LNCaP clone FGC (cell line): Measurements from ENCODE around the gene ITGAL.
A peak's percentile ranks its signal among the peaks of the same experiment; 100 is the strongest.
"Not testable (repeated sequence)": the region's sequence is repeated elsewhere in the genome, so short reads cannot be mapped to it uniquely, and the experiment has no call there.

Source experiments
- DNase-seq: peaks from one replicate; pipeline ENCODE4 v3.0.0-alpha.2; 2011; ENCODE audit warnings: low read depth
- H3K4me3 ChIP-seq: 2 replicates; pipeline ENCODE4 v1.5.1; 2011; ENCODE audit warnings: mild to moderate bottlenecking, low read depth, low read length, control low read depth
- CTCF ChIP-seq: IDR thresholded peaks from 2 replicates; pipeline ENCODE4 v1.5.1; 2012; ENCODE audit warnings: mild to moderate bottlenecking; ENCODE audit not compliant: control insufficient read depth, insufficient read depth; ENCODE audit errors: extremely low read depth

The ITGAL gene

GRCh38 chr16:30521873-30522641 is 49.5 kb downstream of the ITGAL start:
- TF ChIP-seq CTCF, result no peak
- DNase-seq, result no peak
- no peak overlapping the region for H3K4me3 ChIP-seq

- not testable (repeated sequence) for H3K4me3 ChIP-seq, DNase-seq
These were observed 50.3 kb downstream of the ITGAL start for GRCh38 chr16:30522702-30523463.

- no peak for TF ChIP-seq CTCF
- no peak for DNase-seq
- no peak overlapping the region for H3K4me3 ChIP-seq
These were observed 51.4 kb downstream of the ITGAL start for GRCh38 chr16:30523768-30524574.

- no peak for DNase-seq
- H3K4me3 ChIP-seq, result no peak overlapping the region
- no peak for TF ChIP-seq CTCF
These were observed 52.3 kb downstream of the ITGAL start for GRCh38 chr16:30524575-30525568.

GRCh38 chr16:30525844-30526136 is 53.2 kb downstream of the ITGAL start:
- H3K4me3 ChIP-seq, result peak overlapping the region; percentile 74
- TF ChIP-seq CTCF, result no peak
- no peak for DNase-seq

- no peak for DNase-seq
- peak within 1 kb of the TSS; percentile 74 for H3K4me3 ChIP-seq
- TF ChIP-seq CTCF, result no peak
These were observed 53.7 kb downstream of the ITGAL start, which contains the start of gene ZNF768 for GRCh38 chr16:30526137-30526822. Gene ZNF768, minus strand, starts transcription at chr16:30526566. Its CDS starts 153 bp downstream, at chr16:30526413.
